Left lung (tissue), 10 donors: ENCODE results near the gene PDCD2L. TPM values are rescaled to one million over a fixed set of nuclear protein-coding genes. Genes with fewer than 3 reads are reported as not detected.

ENCODE experiments used
- ATAC-seq: fragments of 200-7000 bp; cut with Tn5 transposase; one replicate; pipeline ENCODE4 v1.9.1; 2020; ENCODE audit warnings: moderate library complexity
- DNase-seq, 4 donors: peaks; one replicate each; pipeline ENCODE4 v3.0.0-alpha.2; 2013 to 2020
- H3K27ac ChIP-seq, 2 donors: fragments of 200-600 bp; sonication (generic) in 1 of 2; one replicate each; pipeline versions ENCODE4 v1.5.0 to v1.8.0; 2020 to 2021
- H3K27me3 ChIP-seq, 2 donors: fragments of 200-600 bp; sonication (generic) in 1 of 2; one replicate each; pipeline versions ENCODE4 v1.5.0 to v1.8.0; 2020 to 2021
- H3K36me3 ChIP-seq, 2 donors: fragments of 200-600 bp; sonication (generic) in 1 of 2; one replicate each; pipeline versions ENCODE4 v1.5.0 to v1.8.0; 2020 to 2021
- H3K4me1 ChIP-seq, 2 donors: fragments of 200-600 bp; one replicate each; pipeline ENCODE4 v1.8.0; 2021
- H3K4me3 ChIP-seq, 2 donors: fragments of 200-600 bp; sonication (generic) in 1 of 2; one replicate each; pipeline versions ENCODE4 v1.5.0 to v1.8.0; 2020 to 2021; ENCODE audit warnings: mild to moderate bottlenecking in 1 of 2
- H3K9me3 ChIP-seq, 2 donors: fragments of 200-600 bp; sonication (generic) in 1 of 2; one replicate each; pipeline versions ENCODE4 v1.5.0 to v1.8.0; 2020 to 2021
- CTCF ChIP-seq, 2 donors: fragments of 200-600 bp; sonication (generic) in 1 of 2; IDR thresholded peaks; one replicate each; pipeline versions ENCODE4 v1.5.0 to v1.8.0; 2021; ENCODE audit warnings: antibody characterized with exemption in 2 of 2
- intact Hi-C, 2 donors: fragments of 100-400 bp; cut with DNase I; formaldehyde crosslinking; loops; one replicate each; pipeline versions ENCODE4 v1.11.2 to v1.14.2; 2022
- polyA plus RNA-seq, 6 donors: library from polyadenylated mRNA; unstranded; fragments of 120-200 nt; gene quantifications; one replicate each; pipeline ENCODE4 v1.2.1, GENCODE V29; 2013; ENCODE audit not compliant: insufficient read length in 6 of 6
- total RNA-seq, 2 donors: library from RNA; stranded (reverse); fragmentation: NEBNext Ultra II Directional; extraction: Animal tissue kit (Norgen Biotek cat#: 25700); gene quantifications; one replicate each; pipeline ENCODE4 v1.2.1, GENCODE V29; 2021
- donor health status: DM: no; HTN: yes; CAD: no.
- donor health status: DM: no; HTN: no; CAD: no.

PDCD2L gene
- total and polyA plus RNA-seq, 8 donors, result 5.0 to 14.7 (median 12.0) TPM

GRCh38 chr19:34403784-34404108 lies 453 bp upstream of the PDCD2L start:
- intact Hi-C loops, result no loop called here
- no peak for DNase-seq
- TF ChIP-seq CTCF (IDR thresholded peaks at IDR 0.05), result no peak
- Histone ChIP-seq H3K27ac (peak overlapping the region in 1 of 2 donors; percentile 69), H3K4me3 (peak overlapping the region; percentile 94 to 100), H3K36me3 (peaks cover 0 to 30% of the 10 kb centered on the region in 2 donors), H3K4me1 (peaks cover 0 to 17% of the 10 kb centered on the region in 2 donors), H3K27me3 (no peaks in the 10 kb centered on the region), H3K9me3 (no peaks in the 10 kb centered on the region)
- no peak for ATAC-seq

GRCh38 chr19:34405892-34406660 lies 1.9 kb downstream of the PDCD2L start:
- DNase-seq (no peak), ATAC-seq (no peak)
- Histone ChIP-seq H3K4me1 (peaks cover 0 to 17% of the 10 kb centered on the region in 2 donors), H3K27ac (no peak overlapping the region), H3K9me3 (no peaks in the 10 kb centered on the region), H3K27me3 (no peaks in the 10 kb centered on the region), H3K36me3 (peaks cover 0 to 15% of the 10 kb centered on the region in 2 donors), H3K4me3 (no peak overlapping the region)
- TF ChIP-seq CTCF (IDR thresholded peaks at IDR 0.05), result no peak
- intact Hi-C loops, result no loop called here

GRCh38 chr19:34408411-34408810 lies 4.2 kb downstream of the PDCD2L start:
- Histone ChIP-seq H3K27me3 (no peaks in the 10 kb centered on the region), H3K4me1 (peaks cover 0 to 17% of the 10 kb centered on the region in 2 donors), H3K27ac (no peak overlapping the region), H3K36me3 (peaks cover 0 to 12% of the 10 kb centered on the region in 2 donors), H3K4me3 (no peak overlapping the region), H3K9me3 (no peaks in the 10 kb centered on the region)
- no peak for TF ChIP-seq CTCF (IDR thresholded peaks at IDR 0.05)
- intact Hi-C loops, result no loop called here
- ATAC-seq (no peak), DNase-seq (peak in 1 of 4 donors; percentile 6)

GRCh38 chr19:34409189-34410164 lies 5.3 kb downstream of the PDCD2L start:
- intact Hi-C loops, result no loop called here
- Histone ChIP-seq H3K4me1 (peaks cover 0 to 11% of the 10 kb centered on the region in 2 donors), H3K36me3 (peaks cover 0 to 22% of the 10 kb centered on the region in 2 donors), H3K27me3 (no peaks in the 10 kb centered on the region), H3K9me3 (no peaks in the 10 kb centered on the region), H3K4me3 (no peak overlapping the region), H3K27ac (no peak overlapping the region)
- no peak for ATAC-seq
- peak in 1 of 4 donors; percentile 18 for DNase-seq
- TF ChIP-seq CTCF (IDR thresholded peaks at IDR 0.05), result no peak

- no peak for TF ChIP-seq CTCF (IDR thresholded peaks at IDR 0.05)
- Histone ChIP-seq H3K4me1 (no peaks in the 10 kb centered on the region), H3K27me3 (no peaks in the 10 kb centered on the region), H3K36me3 (peaks cover 0 to 39% of the 10 kb centered on the region in 2 donors), H3K9me3 (no peaks in the 10 kb centered on the region), H3K4me3 (no peak overlapping the region), H3K27ac (no peak overlapping the region)
- ATAC-seq (no peak), DNase-seq (no peak)
- intact Hi-C loops, result no loop called here
Observed at GRCh38 chr19:34411216-34411615, 7.0 kb downstream of the PDCD2L start.
